GM12878 (cell line): ENCODE measurements around the gene FAP. TPM values are rescaled to one million over a fixed set of nuclear protein-coding genes. Genes with fewer than 3 reads are reported as not detected.

ENCODE experiments used
- ATAC-seq: fragments of 200-7000 bp; cut with Tn5 transposase; 3 replicates; pipeline ENCODE4 v1.9.1; 2020; ENCODE audit warnings: mild to moderate bottlenecking, moderate library complexity
- BruUV-seq: library from RNA; stranded (reverse); fragments of 400-500 nt; replicated peaks from 2 replicates; lab custom pipeline; 2021; lab: Mats Ljungman, UMichigan
- CTCF ChIA-PET: fragments of 300-600 bp; sonication (Branson Sonifier 250); formaldehyde crosslinking; extraction: SDS; loops from one replicate; lab custom pipeline; 2021; ENCODE audit warnings: inconsistent platforms; lab: Yijun Ruan, JAX
- POLR2A ChIA-PET: fragments of 350-600 bp; formaldehyde crosslinking; extraction: SDS; loops from one replicate; lab custom pipeline; 2021; ENCODE audit warnings: inconsistent platforms; lab: Charles Lee
- RAD21 ChIA-PET: fragments of 300-600 bp; sonication (Branson Sonifier 250); formaldehyde crosslinking; loops from one replicate; lab custom pipeline; 2023; ENCODE audit warnings: antibody characterized with exemption; ENCODE audit not compliant: unreplicated experiment; lab: Charles Lee
- SMC1A ChIA-PET: fragments of 300-600 bp; sonication (Branson Sonifier 250); formaldehyde crosslinking; loops from one replicate; lab custom pipeline; 2023; ENCODE audit not compliant: unreplicated experiment, uncharacterized antibody; lab: Charles Lee
- DNase-seq: peaks from one replicate; pipeline ENCODE4 v3.0.0-alpha.2; 2011; ENCODE audit warnings: low read depth, low spot score
- FAIRE-seq: peaks from 3 replicates; lab custom pipeline; 2011; peaks lifted over from hg19 to GRCh38; lab: Jason Lieb, UNC
- H2AFZ ChIP-seq: 2 replicates; pipeline ENCODE4 v1.6.0; 2011; ENCODE audit warnings: low read depth, low read length, control low read depth; ENCODE audit not compliant: control insufficient read depth
- H3K27ac ChIP-seq: 2 replicates; pipeline ENCODE4 v1.5.1; 2011; ENCODE audit warnings: control low read depth; ENCODE audit not compliant: control insufficient read depth, insufficient read depth
- H3K27me3 ChIP-seq, 2 experiments: replicated peaks in 1 of 2; 2 replicates each; pipeline versions ENCODE4 v1.6.0 to v1.6.1; 2011; ENCODE audit warnings: low read length in 1 of 2; ENCODE audit not compliant: control insufficient read depth in 2 of 2, insufficient read depth in 2 of 2
- H3K36me3 ChIP-seq, 2 experiments: 2 replicates each; pipeline ENCODE4 v1.5.1; 2011; ENCODE audit warnings: low read length in 1 of 2; ENCODE audit not compliant: control insufficient read depth in 2 of 2, insufficient read depth in 2 of 2
- H3K4me1 ChIP-seq: 2 replicates; pipeline ENCODE4 v1.6.1; 2011; ENCODE audit warnings: mild to moderate bottlenecking, low read length, moderate library complexity, mixed read lengths; ENCODE audit not compliant: control insufficient read depth, insufficient read depth
- H3K4me2 ChIP-seq: 2 replicates; pipeline ENCODE4 v1.6.0; 2011; ENCODE audit warnings: control low read depth; ENCODE audit not compliant: control insufficient read depth, insufficient read depth
- H3K4me3 ChIP-seq: fragments of 200-600 bp; sonication (generic); 2 replicates; pipeline ENCODE4 v1.5.1; 2016
- H3K79me2 ChIP-seq: 2 replicates; pipeline ENCODE4 v1.6.0; 2011; ENCODE audit warnings: low read length; ENCODE audit not compliant: control insufficient read depth, insufficient read depth
- H3K9ac ChIP-seq: 2 replicates; pipeline ENCODE4 v1.8.0; 2011; ENCODE audit warnings: low read length, control low read depth, mixed read lengths; ENCODE audit not compliant: control insufficient read depth, insufficient read depth
- H3K9me3 ChIP-seq: replicated peaks from 3 replicates; pipeline ENCODE4 v1.5.1; 2011; ENCODE audit warnings: mild to moderate bottlenecking, low read length; ENCODE audit not compliant: control insufficient read depth, insufficient read depth
- H4K20me1 ChIP-seq: 2 replicates; pipeline ENCODE4 v1.6.0; 2011; ENCODE audit not compliant: control insufficient read depth, insufficient read depth
- CHD2 ChIP-seq: IDR thresholded peaks from 2 replicates; pipeline ENCODE4 v1.6.1; 2011; ENCODE audit warnings: low read depth, low read length, improper control_type of control experiment, borderline replicate concordance
- GABPA ChIP-seq: IDR thresholded peaks from 2 replicates; pipeline ENCODE4 v1.6.1; 2014; ENCODE audit warnings: antibody characterized with exemption, low read depth, mild to moderate bottlenecking, inconsistent platforms
- LARP7 ChIP-seq: fragments of 450-650 bp; IDR thresholded peaks from 2 replicates; pipeline ENCODE4 v1.6.1; 2017; ENCODE audit warnings: mild to moderate bottlenecking
- MTA2 ChIP-seq: fragments of 450-650 bp; IDR thresholded peaks from 2 replicates; pipeline ENCODE4 v1.6.1; 2016; ENCODE audit warnings: low read depth, mild to moderate bottlenecking, moderate library complexity
- MTA3 ChIP-seq: IDR thresholded peaks from 2 replicates; pipeline ENCODE4 v1.6.1; 2012; ENCODE audit warnings: low read length, inconsistent platforms, borderline replicate concordance
- SMC3 ChIP-seq: IDR thresholded peaks from 2 replicates; pipeline ENCODE4 v1.6.1; 2011; ENCODE audit warnings: low read length, improper control_type of control experiment, borderline replicate concordance
- SREBF2 ChIP-seq: IDR thresholded peaks from 2 replicates; pipeline ENCODE4 v1.6.1; 2012; ENCODE audit warnings: mild to moderate bottlenecking, low read length
- SRF ChIP-seq, 2 experiments: IDR thresholded peaks; 2 replicates each; pipeline ENCODE4 v1.6.1; 2011; ENCODE audit warnings: low read depth in 2 of 2, low read length in 2 of 2, mild to moderate bottlenecking in 1 of 2, moderate library complexity in 1 of 2
- ZNF384 ChIP-seq: IDR thresholded peaks from 2 replicates; pipeline ENCODE4 v1.6.1; 2012; ENCODE audit warnings: low read depth, mild to moderate bottlenecking, low read length, improper control_type of control experiment, borderline replicate concordance
- ZNF622 ChIP-seq: fragments of 450-650 bp; IDR thresholded peaks from 2 replicates; pipeline ENCODE4 v1.6.1; 2017; ENCODE audit warnings: mild to moderate bottlenecking, inconsistent platforms
- ZZZ3 ChIP-seq: IDR thresholded peaks from 2 replicates; pipeline ENCODE4 v1.6.1; 2011; ENCODE audit warnings: low read depth; ENCODE audit not compliant: control insufficient read depth, insufficient read length
- whole genome bisulfite sequencing: methylation state at CpG from one replicate; pipeline ENCODE4 v1.1.6; 2016; ENCODE audit warnings: low lambda C conversion rate; ENCODE audit not compliant: insufficient replicate concordance, insufficient coverage; ENCODE audit errors: missing lambda C conversion rate; 5-methylcytosine and 5-hydroxymethylcytosine counted together
- in situ Hi-C: fragments of 300-500 bp; cut with MboI; formaldehyde crosslinking; loops from 9 replicates; pipeline ENCODE4 v1.14.3; 2018; ENCODE audit warnings: mixed read lengths
- intact Hi-C: fragments of 100-400 bp; cut with micrococcal nuclease; formaldehyde crosslinking; loops from one replicate; pipeline ENCODE4 v1.14.2; 2022; ENCODE audit not compliant: unreplicated experiment
- polyA plus RNA-seq, 11 experiments: library from polyadenylated mRNA; depleted of rRNA in 4 of 11; unstranded in 6 of 11; stranded (reverse) in 5 of 11; fragments of >200 nt; fragmentation: Nextera tagmentation in 4 of 11; fragmentation: Illumina TruSeq in 1 of 11; extraction: Ambion mirVana in 4 of 11; extraction: Trizol in 1 of 11; gene quantifications; 1 replicate in 1 of 11; 2 replicates in 10 of 11; pipeline versions ENCODE4 v1.2.1 to v1.2.3, GENCODE V29; 2011 to 2016; ENCODE audit warnings: inconsistent platforms in 2 of 11, missing spikeins in 2 of 11, low read depth in 1 of 11
- total RNA-seq, 4 experiments: library from RNA; depleted of rRNA in 3 of 4; stranded (reverse); fragments of >200 nt in 3 of 4; fragmentation: Illumina TruSeq in 1 of 4; extraction: Trizol in 1 of 4; gene quantifications; 2 replicates each; pipeline versions ENCODE4 v1.2.1 to v1.2.3, GENCODE V29; 2013 to 2021
- TF ChIP-seq, protein P1 (sequence below): IDR thresholded peaks from 2 replicates; pipeline ENCODE4 v1.6.1; 2011; ENCODE audit warnings: borderline replicate concordance, low read depth, mild to moderate bottlenecking, moderate library complexity, low read length; ENCODE audit not compliant: insufficient read depth, poor library complexity, severe bottlenecking

Gene FAP
- total and polyA plus RNA-seq, 10 of the 15 experiments (the other 5 are each of a cell fraction or from before 2014, with no cell fraction given) = 0.16 TPM; not detected in 9

DNA sequence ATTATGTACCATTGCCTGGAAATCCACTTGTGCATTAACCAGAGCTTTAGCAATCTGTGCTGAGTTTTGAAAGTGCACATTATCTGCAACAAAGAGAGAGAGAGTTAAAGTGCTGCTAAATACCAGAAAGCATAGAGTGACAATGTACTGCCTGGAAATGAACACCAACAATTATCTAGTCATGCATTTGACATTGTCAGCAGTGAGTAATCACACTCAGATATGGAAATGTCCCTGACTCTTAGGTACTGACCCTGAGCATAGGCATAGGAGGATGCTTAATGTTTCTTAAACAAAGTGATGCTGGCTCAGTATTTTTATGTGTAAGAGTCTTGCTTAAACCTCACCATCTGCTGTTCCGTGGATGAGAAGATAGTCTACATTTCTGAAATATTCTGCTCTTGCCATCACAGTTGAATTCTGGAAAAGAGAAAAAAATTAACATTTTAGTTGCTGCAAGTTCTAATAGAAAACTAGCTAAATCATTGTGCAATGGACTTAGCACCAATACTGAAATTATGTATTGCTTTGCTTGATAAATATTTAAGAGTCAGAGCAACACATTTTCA is 70.4 kb downstream of the FAP start:
- TF ChIP-seq LARP7 (no peak), MTA2 (no peak), MTA3 (no peak), SMC3 (no peak), GABPA (no peak), SRF (IDR thresholded peaks at IDR 0.05; ENCODE audit: low read depth in 2 of 2, low read length in 2 of 2) (no peak), ZNF622 (no peak), ZNF384 (no peak), SREBF2 (no peak), ZZZ3 (no peak), CHD2 (no peak)
- TF ChIP-seq, protein P1, sequence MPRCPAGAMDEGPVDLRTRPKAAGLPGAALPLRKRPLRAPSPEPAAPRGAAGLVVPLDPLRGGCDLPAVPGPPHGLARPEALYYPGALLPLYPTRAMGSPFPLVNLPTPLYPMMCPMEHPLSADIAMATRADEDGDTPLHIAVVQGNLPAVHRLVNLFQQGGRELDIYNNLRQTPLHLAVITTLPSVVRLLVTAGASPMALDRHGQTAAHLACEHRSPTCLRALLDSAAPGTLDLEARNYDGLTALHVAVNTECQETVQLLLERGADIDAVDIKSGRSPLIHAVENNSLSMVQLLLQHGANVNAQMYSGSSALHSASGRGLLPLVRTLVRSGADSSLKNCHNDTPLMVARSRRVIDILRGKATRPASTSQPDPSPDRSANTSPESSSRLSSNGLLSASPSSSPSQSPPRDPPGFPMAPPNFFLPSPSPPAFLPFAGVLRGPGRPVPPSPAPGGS = no peak
- no peak for FAIRE-seq
- in situ Hi-C loops (no loop called here), intact Hi-C loops (no loop called here)
- RAD21 ChIA-PET = no interaction called here
- ATAC-seq = no peak
- SMC1A ChIA-PET = no interaction called here
- Histone ChIP-seq H3K79me2 (no peaks in the 10 kb centered on the region), H3K9ac (no peak overlapping the region), H3K36me3 (no peaks in the 10 kb centered on the region), H3K4me1 (no peaks in the 10 kb centered on the region), H4K20me1 (no peaks in the 10 kb centered on the region; the same call in 1 of the 2 replicates), H3K4me2 (no peak overlapping the region), H3K27ac (no peak overlapping the region), H3K4me3 (no peak overlapping the region), H3K9me3 (no peaks in the 10 kb centered on the region), H2AFZ (no peak overlapping the region), H3K27me3 (no peaks in the 10 kb centered on the region)
- CTCF ChIA-PET = interaction anchor here (1.1 kb wide), 1 partner anchor 49 kb away, joined by 4 read pairs; no protein-coding TSS in a partner anchor
- 0% methylated on average over 1 of the region's 1 CpG for WGBS
- POLR2A ChIA-PET = no interaction called here
- no peak for DNase-seq
- BruUV-seq = no TSS peak
